Retinal pigment epithelial cell (primary cell): ENCODE measurements around the gene NLRP10.

Source experiments
- DNase-seq: peaks from one replicate; pipeline ENCODE4 v3.0.0-alpha.2; 2010; ENCODE audit warnings: low read depth
- H3K4me3 ChIP-seq: 2 replicates; pipeline ENCODE4 v1.5.1; 2011; ENCODE audit warnings: mild to moderate bottlenecking, low read length, control low read depth, moderate library complexity
- TF ChIP-seq, protein P1 (sequence below): conservative IDR thresholded peaks from 2 replicates; pipeline ENCODE4 v1.5.1; 2011; ENCODE audit warnings: low read depth, low read length, control low read depth, inconsistent platforms

The NLRP10 gene, protein sequence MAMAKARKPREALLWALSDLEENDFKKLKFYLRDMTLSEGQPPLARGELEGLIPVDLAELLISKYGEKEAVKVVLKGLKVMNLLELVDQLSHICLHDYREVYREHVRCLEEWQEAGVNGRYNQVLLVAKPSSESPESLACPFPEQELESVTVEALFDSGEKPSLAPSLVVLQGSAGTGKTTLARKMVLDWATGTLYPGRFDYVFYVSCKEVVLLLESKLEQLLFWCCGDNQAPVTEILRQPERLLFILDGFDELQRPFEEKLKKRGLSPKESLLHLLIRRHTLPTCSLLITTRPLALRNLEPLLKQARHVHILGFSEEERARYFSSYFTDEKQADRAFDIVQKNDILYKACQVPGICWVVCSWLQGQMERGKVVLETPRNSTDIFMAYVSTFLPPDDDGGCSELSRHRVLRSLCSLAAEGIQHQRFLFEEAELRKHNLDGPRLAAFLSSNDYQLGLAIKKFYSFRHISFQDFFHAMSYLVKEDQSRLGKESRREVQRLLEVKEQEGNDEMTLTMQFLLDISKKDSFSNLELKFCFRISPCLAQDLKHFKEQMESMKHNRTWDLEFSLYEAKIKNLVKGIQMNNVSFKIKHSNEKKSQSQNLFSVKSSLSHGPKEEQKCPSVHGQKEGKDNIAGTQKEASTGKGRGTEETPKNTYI

GRCh38 chr11:7965386-7965785 is at the start of gene NLRP10:
Gene NLRP10, minus strand, starts transcription at chr11:7965447. Its CDS starts 1,952 bp downstream, at chr11:7963495.
- TF ChIP-seq, protein P1, sequence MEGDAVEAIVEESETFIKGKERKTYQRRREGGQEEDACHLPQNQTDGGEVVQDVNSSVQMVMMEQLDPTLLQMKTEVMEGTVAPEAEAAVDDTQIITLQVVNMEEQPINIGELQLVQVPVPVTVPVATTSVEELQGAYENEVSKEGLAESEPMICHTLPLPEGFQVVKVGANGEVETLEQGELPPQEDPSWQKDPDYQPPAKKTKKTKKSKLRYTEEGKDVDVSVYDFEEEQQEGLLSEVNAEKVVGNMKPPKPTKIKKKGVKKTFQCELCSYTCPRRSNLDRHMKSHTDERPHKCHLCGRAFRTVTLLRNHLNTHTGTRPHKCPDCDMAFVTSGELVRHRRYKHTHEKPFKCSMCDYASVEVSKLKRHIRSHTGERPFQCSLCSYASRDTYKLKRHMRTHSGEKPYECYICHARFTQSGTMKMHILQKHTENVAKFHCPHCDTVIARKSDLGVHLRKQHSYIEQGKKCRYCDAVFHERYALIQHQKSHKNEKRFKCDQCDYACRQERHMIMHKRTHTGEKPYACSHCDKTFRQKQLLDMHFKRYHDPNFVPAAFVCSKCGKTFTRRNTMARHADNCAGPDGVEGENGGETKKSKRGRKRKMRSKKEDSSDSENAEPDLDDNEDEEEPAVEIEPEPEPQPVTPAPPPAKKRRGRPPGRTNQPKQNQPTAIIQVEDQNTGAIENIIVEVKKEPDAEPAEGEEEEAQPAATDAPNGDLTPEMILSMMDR = no peak
- no peak within 1 kb of the TSS for H3K4me3 ChIP-seq
- no peak for DNase-seq

- DNase-seq = no peak
- no peak overlapping the region for H3K4me3 ChIP-seq
- TF ChIP-seq, protein P1 = no peak
These were observed 48.6 kb upstream of the NLRP10 start for GRCh38 chr11:8013833-8014232.

- TF ChIP-seq, protein P1 = no peak
- DNase-seq = no peak
- H3K4me3 ChIP-seq = no peak overlapping the region
These were observed 46.8 kb upstream of the NLRP10 start for GRCh38 chr11:8011981-8012444.

DNA sequence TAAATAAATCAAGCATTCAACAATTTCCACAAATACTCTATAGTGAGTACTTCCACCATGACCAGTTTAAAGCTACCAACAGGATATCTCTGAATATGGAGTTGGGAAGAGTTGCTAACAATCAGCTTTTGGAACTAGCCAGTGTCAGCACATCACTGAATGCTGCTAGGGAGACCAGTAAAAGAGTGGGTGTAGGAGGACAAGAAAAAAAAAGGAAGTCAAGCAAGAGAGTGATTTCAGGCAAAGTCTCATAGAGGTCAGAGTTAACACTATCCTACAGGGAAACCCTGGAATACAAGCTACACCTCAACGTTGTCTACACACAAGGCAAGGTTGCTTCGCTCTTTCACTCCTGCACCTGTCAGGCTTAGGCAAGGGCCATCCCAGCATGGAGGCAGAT is 46.1 kb upstream of the NLRP10 start:
- TF ChIP-seq, protein P1 = no peak
- no peak overlapping the region for H3K4me3 ChIP-seq
- DNase-seq = no peak

- H3K4me3 ChIP-seq = no peak overlapping the region
- TF ChIP-seq, protein P1 = no peak
- no peak for DNase-seq
These were observed 44.6 kb upstream of the NLRP10 start for GRCh38 chr11:8009856-8010255.

GRCh38 chr11:8008212-8008611 is 43.0 kb upstream of the NLRP10 start:
- DNase-seq = no peak
- H3K4me3 ChIP-seq = no peak overlapping the region
- TF ChIP-seq, protein P1 = no peak
